ENCODE results near the gene NUAK1. TPM values are rescaled to one million over a fixed set of nuclear protein-coding genes. Genes with fewer than 3 reads are reported as not detected.

NUAK1 gene
- total and polyA plus RNA-seq, 7 donors, result 7.0 to 102 (median 21.8) TPM

GRCh38 chr12:106120519-106121105 lies 18.1 kb downstream of the NUAK1 start:
- peak; percentile 56 to 82 for DNase-seq
- Histone ChIP-seq H3K36me3 (ENCODE audit: insufficient read depth in 1 of 2, low read depth in 1 of 2) (no peaks in the 10 kb centered on the region), H3K4me1 (peaks cover 82% of the 10 kb centered on the region), H3K27me3 (ENCODE audit: insufficient read depth in 3 of 3, low read length in 2 of 3) (no peaks in the 10 kb centered on the region), H3K27ac (peak overlapping the region; percentile 82), H3K9me3 (no peaks in the 10 kb centered on the region), H3K4me3 (no peak overlapping the region)
- TF ChIP-seq, protein P1, sequence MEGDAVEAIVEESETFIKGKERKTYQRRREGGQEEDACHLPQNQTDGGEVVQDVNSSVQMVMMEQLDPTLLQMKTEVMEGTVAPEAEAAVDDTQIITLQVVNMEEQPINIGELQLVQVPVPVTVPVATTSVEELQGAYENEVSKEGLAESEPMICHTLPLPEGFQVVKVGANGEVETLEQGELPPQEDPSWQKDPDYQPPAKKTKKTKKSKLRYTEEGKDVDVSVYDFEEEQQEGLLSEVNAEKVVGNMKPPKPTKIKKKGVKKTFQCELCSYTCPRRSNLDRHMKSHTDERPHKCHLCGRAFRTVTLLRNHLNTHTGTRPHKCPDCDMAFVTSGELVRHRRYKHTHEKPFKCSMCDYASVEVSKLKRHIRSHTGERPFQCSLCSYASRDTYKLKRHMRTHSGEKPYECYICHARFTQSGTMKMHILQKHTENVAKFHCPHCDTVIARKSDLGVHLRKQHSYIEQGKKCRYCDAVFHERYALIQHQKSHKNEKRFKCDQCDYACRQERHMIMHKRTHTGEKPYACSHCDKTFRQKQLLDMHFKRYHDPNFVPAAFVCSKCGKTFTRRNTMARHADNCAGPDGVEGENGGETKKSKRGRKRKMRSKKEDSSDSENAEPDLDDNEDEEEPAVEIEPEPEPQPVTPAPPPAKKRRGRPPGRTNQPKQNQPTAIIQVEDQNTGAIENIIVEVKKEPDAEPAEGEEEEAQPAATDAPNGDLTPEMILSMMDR (IDR thresholded peaks at IDR 0.05), result no peak
- intact Hi-C loops (cut with DNase I), result loop anchor here in 1 of 2 donors (10.0 kb wide), 1 partner anchor 196 kb away; no protein-coding TSS in a partner anchor
- ATAC-seq, result peak in 1 of 4 donors; percentile 9
- 34 to 62% (median 49%) methylated on average over 8 of the region's 8 CpGs for WGBS, 3 donors

GRCh38 chr12:106119301-106119700 lies 19.5 kb downstream of the NUAK1 start:
- Histone ChIP-seq H3K36me3 (ENCODE audit: insufficient read depth in 1 of 2, low read depth in 1 of 2) (no peaks in the 10 kb centered on the region), H3K4me1 (peaks cover 83% of the 10 kb centered on the region), H3K27me3 (ENCODE audit: insufficient read depth in 3 of 3, low read length in 2 of 3) (no peaks in the 10 kb centered on the region), H3K4me3 (peak overlapping the region; percentile 2), H3K27ac (peak overlapping the region; percentile 9), H3K9me3 (no peaks in the 10 kb centered on the region)
- TF ChIP-seq, protein P1 (IDR thresholded peaks at IDR 0.05), result no peak
- WGBS, 3 donors, result 64 to 77% (median 66%) methylated on average over 9 of the region's 9 CpGs
- intact Hi-C loops (cut with DNase I), result no loop called here
- ATAC-seq, result no peak
- no peak for DNase-seq

- TF ChIP-seq, protein P1 (IDR thresholded peaks at IDR 0.05), result no peak
- H3K36me3 ChIP-seq (ENCODE audit: insufficient read depth in 1 of 2, low read depth in 1 of 2), result no peaks in the 10 kb centered on the region
- 76 to 91% (median 82%) methylated on average over 8 of the region's 8 CpGs for WGBS, 3 donors
- no peak overlapping the region for H3K4me3 ChIP-seq
- ATAC-seq (no peak), DNase-seq (no peak)
- peaks cover 84% of the 10 kb centered on the region for H3K4me1 ChIP-seq
- no peak overlapping the region for H3K27ac ChIP-seq
- intact Hi-C loops (cut with DNase I), result no loop called here
- H3K9me3 ChIP-seq, result no peaks in the 10 kb centered on the region
- H3K27me3 ChIP-seq (ENCODE audit: insufficient read depth in 3 of 3, low read length in 2 of 3), result no peaks in the 10 kb centered on the region
Measured at GRCh38 chr12:106118381-106119130, 20.2 kb downstream of the NUAK1 start.

- intact Hi-C loops (cut with DNase I), result no loop called here
- peaks cover 82% of the 10 kb centered on the region for H3K4me1 ChIP-seq
- no peaks in the 10 kb centered on the region for H3K36me3 ChIP-seq (ENCODE audit: insufficient read depth in 1 of 2, low read depth in 1 of 2)
- no peak overlapping the region for H3K27ac ChIP-seq
- ATAC-seq (no peak), DNase-seq (no peak)
- no peak overlapping the region for H3K4me3 ChIP-seq
- WGBS, 3 donors, result 77 to 81% (median 77%) methylated on average over 11 of the region's 11 CpGs
- TF ChIP-seq, protein P1 (IDR thresholded peaks at IDR 0.05), result no peak
- no peaks in the 10 kb centered on the region for H3K27me3 ChIP-seq (ENCODE audit: insufficient read depth in 3 of 3, low read length in 2 of 3)
- no peaks in the 10 kb centered on the region for H3K9me3 ChIP-seq
Measured at GRCh38 chr12:106115440-106115839, 23.3 kb downstream of the NUAK1 start.
